ENCODE measurements around the gene HEXIM2. TPM values are rescaled to one million over a fixed set of nuclear protein-coding genes. Genes with fewer than 3 reads are reported as not detected.

Gene HEXIM2
- total and polyA plus RNA-seq, 2 of the 13 experiments (the other 11 are each of a cell fraction or from before 2014, with no cell fraction given), result 27.1 to 32.4 TPM

GRCh38 chr17:45197555-45198334 lies 36.1 kb downstream of the HEXIM2 start (continued):
- TF ChIP-seq ZBTB4 (CRISPR knock-in tag; IDR thresholded peaks at IDR 0.05; ENCODE audit: borderline replicate concordance), result peak; percentile 86; the same call in 1 of the 2 replicates
- TF ChIP-seq PHF5A (CRISPR knock-in tag; IDR thresholded peaks at IDR 0.05; ENCODE audit: low read depth, unreplicated experiment), result peak; percentile 85
- no peak for TF ChIP-seq ATF6 (CRISPR knock-in tag; conservative IDR thresholded peaks at IDR 0.05)
- TF ChIP-seq LCORL (IDR thresholded peaks at IDR 0.05), result no peak
- TF ChIP-seq LCORL (CRISPR knock-in tag; IDR thresholded peaks at IDR 0.05), result peak; percentile 89
- TF ChIP-seq ZKSCAN1 (IDR thresholded peaks at IDR 0.05; ENCODE audit: low read length), result peak; percentile 63; the same call in 1 of the 2 replicates
- 0 out of 2 replicates have a peak, but pooled peaks have one; percentile 45 for TF ChIP-seq ZFP41 (CRISPR knock-in tag; IDR thresholded peaks at IDR 0.05; ENCODE audit: borderline replicate concordance)
- TF ChIP-seq HDAC2 (CRISPR knock-in tag; IDR thresholded peaks at IDR 0.05), result peak; percentile 86
- no peak for TF ChIP-seq SP1 (IDR thresholded peaks at IDR 0.05)
- TF ChIP-seq SP1 (CRISPR knock-in tag; IDR thresholded peaks at IDR 0.05), result peak; percentile 66
- no peak for TF ChIP-seq ZNF720 (CRISPR knock-in tag; IDR thresholded peaks at IDR 0.05)
- TF ChIP-seq ZNF138 (CRISPR knock-in tag; IDR thresholded peaks at IDR 0.05; ENCODE audit: low read depth), result peak; percentile 83; the same call in 1 of the 2 replicates
- TF ChIP-seq FOXK1 (CRISPR knock-in tag; IDR thresholded peaks at IDR 0.05; ENCODE audit: borderline replicate concordance, low read depth), result peak; percentile 66; the same call in 1 of the 2 replicates
- peak; percentile 96 for TF ChIP-seq CBX1 (IDR thresholded peaks at IDR 0.05; ENCODE audit: low read depth)
- TF ChIP-seq ARNT (IDR thresholded peaks at IDR 0.05), result no peak
- no peak for TF ChIP-seq REL (CRISPR knock-in tag; conservative IDR thresholded peaks at IDR 0.05)
- TF ChIP-seq KLF13 (CRISPR knock-in tag; IDR thresholded peaks at IDR 0.05), result 0 out of 2 replicates have a peak, but pooled peaks have one; percentile 76
- TF ChIP-seq JARID2 (CRISPR knock-in tag; IDR thresholded peaks at IDR 0.05; ENCODE audit: insufficient replicate concordance), result peak; percentile 75
- no peak for TF ChIP-seq CEBPB (IDR thresholded peaks at IDR 0.05; ENCODE audit: borderline replicate concordance, low read depth, low read length)
- TF ChIP-seq TMF1 (CRISPR knock-in tag; IDR thresholded peaks at IDR 0.05; ENCODE audit: low read depth), result peak; percentile 39; the same call in 1 of the 2 replicates
- no peak for TF ChIP-seq ZNF790 (CRISPR knock-in tag; IDR thresholded peaks at IDR 0.05; ENCODE audit: borderline replicate concordance)
- TF ChIP-seq ZNF20 (CRISPR knock-in tag; IDR thresholded peaks at IDR 0.05), result no peak
- TF ChIP-seq RFX1 (IDR thresholded peaks at IDR 0.05), result no peak
- peak; percentile 94; the same call in 1 of the 2 replicates for TF ChIP-seq ZNF782 (CRISPR knock-in tag; IDR thresholded peaks at IDR 0.05; ENCODE audit: borderline replicate concordance)
- TF ChIP-seq ZBTB39 (CRISPR knock-in tag; IDR thresholded peaks at IDR 0.05), result no peak
